OCI-LY7 (cell line): ENCODE data around the gene TMTC1. TPM values are rescaled to one million over a fixed set of nuclear protein-coding genes. Genes with fewer than 3 reads are reported as not detected.

Experiments
- BruUV-seq: library from RNA; stranded (reverse); fragments of 400-500 nt; replicated peaks from 2 replicates; lab custom pipeline; 2021; lab: Mats Ljungman, UMichigan
- CTCF ChIA-PET: fragments of 300-600 bp; sonication (Branson Sonifier 250); formaldehyde crosslinking; loops from one replicate; lab custom pipeline; 2022; ENCODE audit warnings: antibody characterized with exemption; ENCODE audit not compliant: unreplicated experiment; lab: Charles Lee
- POLR2A ChIA-PET: fragments of 300-600 bp; sonication (Branson Sonifier 250); formaldehyde crosslinking; loops from one replicate; lab custom pipeline; 2022; ENCODE audit warnings: antibody characterized with exemption; lab: Charles Lee
- DNase-seq: peaks from one replicate; pipeline ENCODE4 v3.0.0-alpha.2; 2015; ENCODE audit warnings: low spot score
- H2AFZ ChIP-seq: fragments of 200-600 bp; sonication (generic), shearing (Covaris generic); 2 replicates; pipeline ENCODE4 v1.6.1; 2014; ENCODE audit warnings: mild to moderate bottlenecking, antibody characterized with exemption, low read length, moderate library complexity
- H3K27ac ChIP-seq: fragments of 200-600 bp; sonication (generic); 2 replicates; pipeline ENCODE4 v1.5.1; 2014; ENCODE audit warnings: mixed run types, low read depth, mild to moderate bottlenecking, moderate library complexity, low read length, inconsistent platforms; ENCODE audit not compliant: poor library complexity, severe bottlenecking
- H3K36me3 ChIP-seq: fragments of 200-600 bp; sonication (generic); 2 replicates; pipeline ENCODE4 v1.6.1; 2014; ENCODE audit warnings: mild to moderate bottlenecking, antibody characterized with exemption, low read length, moderate library complexity, mixed read lengths; ENCODE audit not compliant: insufficient read depth
- H3K4me1 ChIP-seq: fragments of 200-600 bp; sonication (generic); 2 replicates; pipeline ENCODE4 v1.5.1; 2014; ENCODE audit warnings: mild to moderate bottlenecking, low read length; ENCODE audit not compliant: insufficient read depth, poor library complexity, severe bottlenecking
- H3K4me2 ChIP-seq: fragments of 200-600 bp; sonication (generic); 2 replicates; pipeline ENCODE4 v1.6.1; 2014; ENCODE audit warnings: mild to moderate bottlenecking, low read length
- H3K4me3 ChIP-seq: fragments of 200-600 bp; sonication (generic); 2 replicates; pipeline ENCODE4 v1.5.1; 2014; ENCODE audit warnings: mild to moderate bottlenecking, low read depth, low read length; ENCODE audit not compliant: poor library complexity, severe bottlenecking
- H3K79me2 ChIP-seq: fragments of 200-600 bp; sonication (generic); 2 replicates; pipeline ENCODE4 v1.6.1; 2016; ENCODE audit warnings: low read depth, mild to moderate bottlenecking, low read length, moderate library complexity, mixed read lengths; ENCODE audit not compliant: insufficient read depth
- H3K9me2 ChIP-seq: fragments of 200-600 bp; sonication (generic); 2 replicates; pipeline ENCODE4 v1.6.1; 2016; ENCODE audit warnings: mild to moderate bottlenecking, low read length, mixed read lengths; ENCODE audit not compliant: insufficient read depth
- H3K9me3 ChIP-seq: fragments of 200-600 bp; sonication (generic); 2 replicates; pipeline ENCODE4 v1.6.1; 2014; ENCODE audit warnings: mild to moderate bottlenecking, mixed run types, low read length, mixed read lengths
- H4K20me1 ChIP-seq: fragments of 200-600 bp; sonication (generic); 2 replicates; pipeline ENCODE4 v1.6.1; 2014; ENCODE audit warnings: mild to moderate bottlenecking, antibody characterized with exemption, low read length, moderate library complexity, mixed read lengths; ENCODE audit not compliant: insufficient read depth
- CTCF ChIP-seq: fragments of 200-600 bp; sonication (generic); conservative IDR thresholded peaks from 2 replicates; pipeline ENCODE4 v1.5.1; 2014; ENCODE audit warnings: mild to moderate bottlenecking, antibody characterized with exemption, low read length, moderate library complexity, mixed read lengths
- EZH2phosphoT487 ChIP-seq: fragments of 200-600 bp; sonication (generic); IDR thresholded peaks from 2 replicates; pipeline ENCODE4 v1.6.1; 2018; ENCODE audit warnings: low read depth, borderline replicate concordance, mild to moderate bottlenecking, mixed run types, antibody characterized with exemption, low read length, moderate library complexity, mixed read lengths
- intact Hi-C: fragments of 100-400 bp; cut with micrococcal nuclease; formaldehyde crosslinking; loops from one replicate; pipeline ENCODE4 v1.10.0; 2022; ENCODE audit not compliant: unreplicated experiment
- total RNA-seq, 2 experiments: library from RNA; depleted of rRNA in 1 of 2; stranded (reverse); fragments of >200 nt in 1 of 2; shearing (Covaris generic) in 1 of 2; gene quantifications; 2 replicates each; pipeline ENCODE4 v1.2.3, GENCODE V29; 2014 to 2022

The TMTC1 gene
- total RNA-seq, 2 experiments from 2014 or later: not detected

- intact Hi-C loops: no loop called here
- Histone ChIP-seq H3K9me2 (no peaks in the 10 kb centered on the region), H3K4me1 (no peaks in the 10 kb centered on the region), H3K79me2 (no peaks in the 10 kb centered on the region), H3K36me3 (no peaks in the 10 kb centered on the region), H4K20me1 (no peaks in the 10 kb centered on the region), H3K4me3 (no peak overlapping the region), H3K4me2 (no peak overlapping the region), H2AFZ (no peak overlapping the region), H3K27ac (no peak overlapping the region), H3K9me3 (no peaks in the 10 kb centered on the region)
- DNase-seq: no peak
- POLR2A ChIA-PET: no interaction called here
- CTCF ChIA-PET: no interaction called here
- TF ChIP-seq CTCF (no peak), EZH2phosphoT487 (no peak)
- BruUV-seq: no TSS peak
Observed at GRCh38 chr12:29703528-29703927, 80.2 kb downstream of the TMTC1 start.

- intact Hi-C loops: no loop called here
- TF ChIP-seq EZH2phosphoT487 (no peak), CTCF (no peak)
- no TSS peak for BruUV-seq
Observed at GRCh38 chr12:29702972-29703371, 80.8 kb downstream of the TMTC1 start.

GRCh38 chr12:29702222-29702621 is 81.5 kb downstream of the TMTC1 start:
- TF ChIP-seq EZH2phosphoT487: no peak
- no peak for TF ChIP-seq CTCF
- no peaks in the 10 kb centered on the region for H3K4me1 ChIP-seq
- H3K4me2 ChIP-seq: no peak overlapping the region
- H2AFZ ChIP-seq: no peak overlapping the region
- H4K20me1 ChIP-seq: no peaks in the 10 kb centered on the region
- no peak for DNase-seq
- H3K27ac ChIP-seq: no peak overlapping the region
- intact Hi-C loops: no loop called here
- H3K9me3 ChIP-seq: no peaks in the 10 kb centered on the region
- CTCF ChIA-PET: no interaction called here
- POLR2A ChIA-PET: interaction anchor here (1.0 kb wide), 1 partner anchor 13 kb away, joined by 4 read pairs; no protein-coding TSS in a partner anchor
- no peaks in the 10 kb centered on the region for H3K9me2 ChIP-seq
- no peaks in the 10 kb centered on the region for H3K36me3 ChIP-seq
- BruUV-seq: no TSS peak
- H3K79me2 ChIP-seq: no peaks in the 10 kb centered on the region
- H3K4me3 ChIP-seq: no peak overlapping the region

More at GRCh38 chr12:29702972-29703371, 80.8 kb downstream of the TMTC1 start:
- Histone ChIP-seq H3K9me2 (no peaks in the 10 kb centered on the region), H3K4me2 (no peak overlapping the region), H3K4me1 (no peaks in the 10 kb centered on the region), H3K9me3 (no peaks in the 10 kb centered on the region), H3K36me3 (no peaks in the 10 kb centered on the region), H2AFZ (no peak overlapping the region), H3K79me2 (no peaks in the 10 kb centered on the region), H3K4me3 (no peak overlapping the region), H4K20me1 (no peaks in the 10 kb centered on the region), H3K27ac (no peak overlapping the region)
- ChIA-PET POLR2A (no interaction called here), CTCF (no interaction called here)
- DNase-seq: no peak
